Stimulated activated CD8-positive, alpha-beta memory T cell treated with anti-CD3 and anti-CD28 coated beads, Interleukin-12 subunit alpha, Interleukin-12 subunit beta, amount 100 ng/mL, for 24 hours (primary cell): ENCODE results near the gene EYA4.

Source experiments
- DNase-seq: peaks from one replicate; pipeline ENCODE4 v3.0.0-alpha.2; 2020; ENCODE audit errors: extremely low read depth

The EYA4 gene

DNA sequence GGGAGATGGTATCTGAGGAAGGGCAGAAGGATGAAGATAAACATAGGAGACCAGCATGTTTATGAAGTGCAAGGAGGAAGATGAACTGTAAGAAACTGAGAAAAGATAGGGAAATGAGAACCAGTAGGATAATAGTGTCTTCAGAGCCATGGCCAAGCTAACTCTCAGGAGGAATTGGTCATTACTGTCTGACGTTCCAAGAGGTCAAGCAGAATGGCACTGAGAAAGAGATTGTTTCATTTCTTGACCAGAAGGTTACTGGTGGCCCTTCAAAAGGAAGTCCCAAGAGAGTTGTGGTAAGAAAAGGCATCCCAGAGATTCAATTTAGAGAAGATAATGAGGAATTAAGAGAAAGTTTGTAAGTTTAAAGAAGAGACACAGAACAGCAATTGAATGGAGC lies 47.5 kb downstream of the EYA4 start:
- no peak for DNase-seq

DNA sequence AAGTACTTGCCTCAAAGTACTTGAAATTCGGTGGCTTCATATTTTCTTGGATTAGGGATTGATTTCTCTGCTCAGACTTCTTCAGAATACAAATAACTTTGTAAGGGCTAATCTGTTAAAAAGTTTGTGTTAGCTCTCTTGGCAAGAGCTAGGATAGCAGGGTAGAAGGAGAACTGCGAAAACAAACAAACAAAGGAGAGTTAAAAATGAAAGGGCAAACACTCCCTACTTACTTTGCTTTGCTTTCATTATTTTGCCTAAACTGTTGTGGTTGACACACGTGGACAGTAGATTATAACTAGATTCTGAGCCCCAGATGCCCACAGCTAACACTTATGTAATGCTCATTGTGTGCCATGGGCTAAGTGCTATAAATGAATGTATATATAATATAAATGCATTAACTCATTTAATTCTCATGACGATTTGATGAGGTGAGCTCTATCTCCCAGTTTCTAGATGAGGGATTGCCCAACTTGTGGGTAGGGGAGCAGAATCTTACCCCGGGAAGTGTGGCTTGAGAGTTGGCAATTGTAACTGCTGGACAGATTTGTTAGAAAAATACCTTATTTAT lies 48.7 kb downstream of the EYA4 start:
- no peak for DNase-seq

DNA sequence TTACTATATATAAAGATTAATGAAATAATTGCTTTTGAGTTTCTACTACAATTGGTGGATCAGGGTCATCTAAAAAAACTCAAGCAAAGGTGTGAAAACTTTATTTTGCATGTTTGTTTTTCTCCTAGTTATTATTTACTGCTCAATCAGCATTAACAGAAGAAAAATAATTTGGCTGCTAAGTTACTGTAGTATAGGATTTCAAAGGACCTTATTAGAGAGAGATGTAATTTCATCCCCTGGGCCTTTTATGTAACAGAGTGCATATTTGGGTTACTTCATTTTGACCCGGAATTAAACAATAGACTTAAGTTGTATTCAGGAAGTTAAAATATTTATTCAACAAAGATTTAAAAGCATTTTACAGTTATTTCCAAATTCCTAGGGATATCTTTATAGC lies 49.8 kb downstream of the EYA4 start:
- no peak for DNase-seq

DNA sequence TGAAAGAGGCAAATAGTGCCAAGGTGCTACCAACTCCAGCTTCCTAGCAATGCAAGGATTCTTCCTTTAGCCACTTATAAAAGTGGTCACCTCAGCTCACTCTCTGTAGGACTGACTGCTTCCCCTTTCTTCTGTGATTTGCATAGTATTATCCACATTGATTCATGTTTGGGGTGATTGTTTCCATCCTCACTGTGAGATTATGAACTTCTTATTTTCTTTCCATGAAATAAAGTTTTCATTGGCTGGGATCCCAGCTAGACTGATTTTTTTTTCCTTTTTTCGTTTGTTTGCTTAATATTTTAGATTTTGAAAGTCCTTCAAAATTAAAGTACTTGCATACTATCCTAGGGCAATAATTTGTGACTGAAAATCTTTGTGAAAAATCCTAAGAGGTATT lies 50.5 kb downstream of the EYA4 start:
- no peak for DNase-seq

DNA sequence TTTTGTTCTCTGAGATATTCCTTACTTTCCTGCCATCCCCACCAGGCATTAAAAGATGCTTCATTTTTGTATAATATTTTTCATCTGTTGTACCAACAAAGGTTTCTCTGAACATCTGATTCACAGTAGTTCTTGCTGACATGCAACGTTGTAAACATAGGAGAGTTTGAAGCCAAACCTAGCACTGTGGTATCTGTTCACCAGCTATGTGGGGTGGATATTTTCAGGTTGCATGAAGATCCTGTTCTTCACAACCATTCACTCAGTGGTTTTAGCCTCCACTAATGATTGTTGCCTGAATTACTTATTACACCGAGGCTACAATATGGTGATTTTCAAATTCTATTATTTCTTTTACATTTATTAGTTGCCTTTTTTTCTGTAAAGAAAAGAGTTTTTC lies 56.5 kb downstream of the EYA4 start:
- no peak for DNase-seq

DNA sequence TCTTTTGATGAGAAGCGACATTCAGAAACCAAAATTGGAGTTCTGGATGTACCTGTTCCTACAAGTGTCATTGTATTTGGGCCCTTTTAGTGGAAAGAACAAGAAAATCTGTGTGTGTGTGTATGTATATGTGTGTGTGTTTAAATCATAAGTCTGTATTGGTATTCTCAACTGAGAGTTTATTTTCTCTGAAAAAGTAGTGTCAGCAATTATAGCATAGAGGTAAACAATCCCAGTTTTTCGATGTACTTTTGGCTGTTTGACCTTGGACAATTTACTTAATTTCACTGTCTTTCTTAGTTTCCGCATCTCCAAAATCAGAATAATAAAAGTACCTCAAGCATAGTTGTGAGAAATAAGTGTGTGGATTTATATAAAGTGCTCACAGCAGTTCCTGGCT lies 57.2 kb downstream of the EYA4 start:
- no peak for DNase-seq

DNA sequence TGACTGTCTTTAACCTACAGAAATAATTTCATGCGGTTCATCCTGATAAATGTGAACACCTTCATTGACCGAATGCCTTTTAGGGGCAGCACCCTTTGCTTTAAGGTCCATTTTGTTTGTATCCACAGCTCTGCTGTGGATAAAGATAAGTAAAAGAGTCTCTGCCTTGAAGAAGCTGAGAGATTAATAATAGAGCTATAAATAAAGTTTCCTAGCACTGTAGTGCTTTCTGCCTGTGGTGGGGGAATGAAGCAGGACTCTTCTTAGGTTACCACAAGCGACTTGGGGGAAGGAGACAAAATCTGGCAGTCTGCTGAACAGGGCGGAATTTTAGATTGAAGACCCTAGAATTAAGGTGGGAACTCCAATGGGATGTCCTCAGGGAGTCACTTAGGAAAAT lies 57.6 kb downstream of the EYA4 start:
- DNase-seq: no peak

GRCh38 chr6:133300896-133301295 lies 59.7 kb downstream of the EYA4 start:
- no peak for DNase-seq

- DNase-seq: no peak
Measured at GRCh38 chr6:133301835-133302234, 60.7 kb downstream of the EYA4 start.

DNA sequence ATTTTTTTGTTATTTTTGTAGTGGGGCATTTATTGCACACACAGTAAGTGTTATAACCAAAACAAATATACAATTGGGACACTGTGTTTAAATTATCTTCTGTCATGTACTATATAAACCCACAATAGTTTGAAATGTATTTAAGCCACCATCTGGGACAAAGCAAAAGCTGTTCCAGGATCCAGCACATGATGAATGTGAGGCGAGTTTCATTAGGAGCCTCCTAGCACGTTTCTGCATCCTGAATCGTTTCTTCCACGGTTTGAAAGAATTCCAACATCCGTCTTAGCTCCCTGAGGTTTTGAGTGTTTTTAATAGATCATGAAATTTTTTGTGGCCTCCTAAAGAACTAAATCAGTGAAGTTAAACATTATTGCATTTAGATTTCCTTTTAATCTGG lies 65.8 kb downstream of the EYA4 start:
- no peak for DNase-seq

- no peak for DNase-seq
Measured at GRCh38 chr6:133309579-133309978, 68.4 kb downstream of the EYA4 start.

DNA sequence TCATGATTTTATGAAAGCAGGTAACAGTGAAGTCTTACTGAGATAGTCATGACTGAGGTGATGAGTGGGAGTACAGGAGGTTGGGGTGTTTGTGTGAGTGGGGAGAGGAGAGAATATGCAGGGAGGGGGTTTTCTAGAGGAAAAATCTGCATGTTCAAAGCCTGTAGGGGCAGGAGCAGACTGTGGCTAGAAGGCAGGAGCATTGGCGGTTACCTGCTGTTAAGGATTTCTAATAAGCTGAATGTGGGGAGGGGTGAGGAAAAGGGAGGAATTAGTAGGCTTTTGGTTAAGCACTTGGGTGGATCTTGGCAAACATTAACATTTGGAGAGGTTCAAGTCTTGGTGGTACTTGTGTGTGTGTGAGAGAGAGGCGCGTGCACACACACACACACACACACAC lies 70.8 kb downstream of the EYA4 start:
- no peak for DNase-seq

DNA sequence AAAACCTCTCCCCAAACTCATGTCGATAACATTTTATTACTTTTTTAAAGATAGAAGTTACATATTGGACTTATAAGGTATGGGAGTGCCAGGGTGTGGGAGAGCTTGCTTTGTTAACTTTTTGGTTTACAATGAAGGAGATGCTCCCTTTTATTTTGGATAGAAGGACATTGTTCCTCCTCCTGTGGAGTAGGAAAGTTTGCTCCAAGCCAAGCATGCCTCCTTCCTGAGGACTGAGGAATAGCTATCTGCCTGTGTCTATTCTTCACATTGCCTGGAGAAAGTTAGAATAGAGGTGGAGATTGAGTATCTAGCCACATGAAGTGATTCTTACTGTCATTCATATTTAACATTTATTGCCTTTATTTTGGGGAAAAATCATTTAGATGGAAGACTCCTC lies 71.9 kb downstream of the EYA4 start:
- no peak for DNase-seq

GRCh38 chr6:133314947-133315346 lies 73.8 kb downstream of the EYA4 start:
- DNase-seq: no peak

- no peak for DNase-seq
Measured at GRCh38 chr6:133315811-133316210, 74.7 kb downstream of the EYA4 start.

GRCh38 chr6:133317704-133318103 lies 76.5 kb downstream of the EYA4 start:
- no peak for DNase-seq

- no peak for DNase-seq
Measured at GRCh38 chr6:133326584-133326983, 85.4 kb downstream of the EYA4 start.

DNA sequence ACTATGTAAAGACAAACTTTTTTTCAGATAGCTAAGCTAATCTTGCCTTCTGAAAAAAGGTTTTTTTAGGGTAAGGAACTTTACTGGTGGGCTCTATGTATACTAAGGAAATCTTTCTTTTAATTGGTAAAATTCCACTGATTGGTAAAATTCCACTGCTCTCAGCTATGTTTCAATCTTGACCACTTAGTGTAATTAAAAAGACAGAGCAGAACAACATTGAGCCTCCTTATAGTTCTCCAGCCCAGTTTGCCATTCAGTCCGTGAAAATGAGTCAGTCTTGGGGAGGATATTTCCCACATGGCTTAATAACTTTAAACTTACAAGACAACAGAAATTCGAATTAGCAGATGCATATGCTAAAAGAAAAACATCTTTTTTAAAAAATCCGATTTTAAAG lies 92.7 kb downstream of the EYA4 start:
- DNase-seq: no peak

DNA sequence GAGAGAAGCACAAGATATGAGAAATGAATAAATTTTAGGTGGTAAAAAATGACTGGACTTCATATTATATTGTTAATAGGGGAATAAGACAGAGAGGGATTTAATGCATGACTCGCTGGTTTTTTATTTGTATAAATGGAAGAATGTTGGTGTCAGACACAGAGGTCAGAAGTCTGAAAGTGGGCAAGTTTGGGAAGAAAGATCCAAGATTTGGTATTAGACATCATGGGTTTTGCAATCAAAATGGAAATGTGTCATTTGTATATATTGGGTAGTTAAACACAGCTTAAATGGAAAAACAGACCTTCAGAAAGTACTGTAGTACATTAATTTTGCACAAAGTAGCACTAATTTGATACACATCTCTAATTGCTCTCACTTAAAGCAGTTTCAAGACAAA lies 96.2 kb downstream of the EYA4 start:
- no peak for DNase-seq

GRCh38 chr6:133339543-133340384 lies 98.6 kb downstream of the EYA4 start:
- DNase-seq: no peak

- DNase-seq: no peak
Measured at GRCh38 chr6:133340557-133340956, 99.4 kb downstream of the EYA4 start.

DNA sequence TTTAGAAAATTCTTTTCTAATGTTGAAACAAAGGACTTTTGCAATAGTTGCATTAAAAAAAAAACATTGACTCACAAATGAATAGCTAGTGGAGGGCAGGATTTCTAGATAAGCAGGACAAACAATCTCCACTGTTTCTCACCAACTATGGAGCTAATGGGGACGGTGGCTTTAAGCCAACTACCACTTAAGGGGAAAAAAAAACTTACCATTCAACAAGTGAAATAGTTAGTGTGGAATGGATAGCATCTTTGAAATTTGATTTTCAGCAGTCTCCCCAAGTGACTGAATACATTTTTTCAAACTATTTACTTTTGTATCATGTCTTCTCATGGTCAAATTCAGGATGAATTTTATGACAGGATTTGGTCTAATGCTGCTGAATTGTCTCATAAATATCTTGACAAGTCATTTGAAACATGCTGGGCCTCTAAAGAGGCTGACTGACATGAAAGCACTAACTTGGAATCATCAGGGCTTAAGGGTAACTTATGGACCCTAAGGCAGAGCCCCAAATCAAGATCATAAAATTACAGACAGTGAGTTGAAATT lies 100.5 kb downstream of the EYA4 start:
- no peak for DNase-seq

DNA sequence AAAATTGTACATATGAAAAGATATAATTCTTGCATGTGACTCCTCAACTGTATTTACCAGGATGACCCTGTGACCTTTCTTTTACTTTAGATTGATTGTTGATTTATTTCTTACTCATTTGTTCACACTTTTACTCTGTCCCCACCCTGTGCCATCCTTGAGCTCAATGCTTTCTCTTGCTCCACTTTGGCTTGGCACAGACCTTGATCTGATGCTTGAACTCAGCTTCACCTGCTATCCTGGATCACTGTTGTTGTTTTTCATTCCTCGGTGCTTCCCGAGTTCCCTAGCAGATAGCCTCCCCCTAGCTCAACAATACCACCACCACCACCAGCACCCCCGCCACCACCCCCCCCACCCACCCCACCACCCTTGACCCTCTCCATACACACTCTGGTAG lies 102.1 kb downstream of the EYA4 start:
- DNase-seq: no peak
